Measurements from ENCODE around the gene SGMS1.
"Not testable (repeated sequence)": the region's sequence is repeated elsewhere in the genome, so short reads cannot be mapped to it uniquely, and the experiment has no call there.

The SGMS1 gene

GRCh38 chr10:50538555-50539398 is 85.0 kb downstream of the SGMS1 start:
- no peak overlapping the region for H3K4me3 ChIP-seq (ENCODE audit: control insufficient read depth, low read depth, low read length)
- TF ChIP-seq CTCF (IDR thresholded peaks at IDR 0.05; ENCODE audit: control insufficient read depth, insufficient read depth, low read depth, low read length, missing control alignments), result no peak
- no peak for DNase-seq (ENCODE audit: low read depth)

- TF ChIP-seq CTCF (IDR thresholded peaks at IDR 0.05; ENCODE audit: control insufficient read depth, insufficient read depth, low read depth, low read length, missing control alignments), result no peak
- no peak overlapping the region for H3K4me3 ChIP-seq (ENCODE audit: control insufficient read depth, low read depth, low read length)
- no peak for DNase-seq (ENCODE audit: low read depth)
These were observed 87.0 kb downstream of the SGMS1 start for GRCh38 chr10:50536617-50537240.

GRCh38 chr10:50534748-50535376 is 88.9 kb downstream of the SGMS1 start:
- DNase-seq (ENCODE audit: low read depth), result peak; percentile 69
- not testable (repeated sequence) for H3K4me3 ChIP-seq (ENCODE audit: control insufficient read depth, low read depth, low read length)

GRCh38 chr10:50533296-50533695 is 90.5 kb downstream of the SGMS1 start:
- no peak overlapping the region for H3K4me3 ChIP-seq (ENCODE audit: control insufficient read depth, low read depth, low read length)
- TF ChIP-seq CTCF (IDR thresholded peaks at IDR 0.05; ENCODE audit: control insufficient read depth, insufficient read depth, low read depth, low read length, missing control alignments), result no peak
- no peak for DNase-seq (ENCODE audit: low read depth)

- no peak overlapping the region for H3K4me3 ChIP-seq (ENCODE audit: control insufficient read depth, low read depth, low read length)
- no peak for TF ChIP-seq CTCF (IDR thresholded peaks at IDR 0.05; ENCODE audit: control insufficient read depth, insufficient read depth, low read depth, low read length, missing control alignments)
- no peak for DNase-seq (ENCODE audit: low read depth)
These were observed 92.2 kb downstream of the SGMS1 start for GRCh38 chr10:50531388-50532077.

- DNase-seq (ENCODE audit: low read depth), result no peak
- H3K4me3 ChIP-seq (ENCODE audit: control insufficient read depth, low read depth, low read length), result no peak overlapping the region
- no peak for TF ChIP-seq CTCF (IDR thresholded peaks at IDR 0.05; ENCODE audit: control insufficient read depth, insufficient read depth, low read depth, low read length, missing control alignments)
These were observed 94.1 kb downstream of the SGMS1 start for GRCh38 chr10:50529660-50530059.

Data from AG09309 (cell line).